Measurements from ENCODE around the gene DRGX.

The DRGX gene

GRCh38 chr10:49395741-49396665 is at the start of gene DRGX:
TSS of gene DRGX (minus strand) at chr10:49396089. CDS start at chr10:49395440, 649 bp downstream.
- TF ChIP-seq ZNF274 (IDR thresholded peaks at IDR 0.05; ENCODE audit: low read depth, low read length) = no peak
- no peak within 1 kb of the TSS for H3K4me3 ChIP-seq (ENCODE audit: low read length)

- TF ChIP-seq ZNF274 (IDR thresholded peaks at IDR 0.05; ENCODE audit: low read depth, low read length) = no peak
- no peak overlapping the region for H3K4me3 ChIP-seq (ENCODE audit: low read length)
Measured at GRCh38 chr10:49444349-49444748, 48.5 kb upstream of the DRGX start.

GRCh38 chr10:49442863-49443262 is 47.0 kb upstream of the DRGX start:
- H3K4me3 ChIP-seq (ENCODE audit: low read length) = no peak overlapping the region
- TF ChIP-seq ZNF274 (IDR thresholded peaks at IDR 0.05; ENCODE audit: low read depth, low read length) = no peak

- H3K4me3 ChIP-seq (ENCODE audit: low read length) = no peak overlapping the region; the same call in 1 of the 2 replicates
- TF ChIP-seq ZNF274 (IDR thresholded peaks at IDR 0.05; ENCODE audit: low read depth, low read length) = no peak
Measured at GRCh38 chr10:49441488-49442476, 45.9 kb upstream of the DRGX start.

GRCh38 chr10:49435225-49435624 is 39.3 kb upstream of the DRGX start:
- no peak overlapping the region for H3K4me3 ChIP-seq (ENCODE audit: low read length)
- TF ChIP-seq ZNF274 (IDR thresholded peaks at IDR 0.05; ENCODE audit: low read depth, low read length) = no peak

GRCh38 chr10:49433069-49433468 is 37.2 kb upstream of the DRGX start:
- no peak for TF ChIP-seq ZNF274 (IDR thresholded peaks at IDR 0.05; ENCODE audit: low read depth, low read length)
- no peak overlapping the region for H3K4me3 ChIP-seq (ENCODE audit: low read length)

GRCh38 chr10:49431426-49431825 is 35.5 kb upstream of the DRGX start:
- H3K4me3 ChIP-seq (ENCODE audit: low read length) = no peak overlapping the region
- TF ChIP-seq ZNF274 (IDR thresholded peaks at IDR 0.05; ENCODE audit: low read depth, low read length) = no peak

GRCh38 chr10:49429458-49429857 is 33.6 kb upstream of the DRGX start:
- no peak overlapping the region for H3K4me3 ChIP-seq (ENCODE audit: low read length)
- no peak for TF ChIP-seq ZNF274 (IDR thresholded peaks at IDR 0.05; ENCODE audit: low read depth, low read length)

GRCh38 chr10:49426490-49427360 is 30.8 kb upstream of the DRGX start:
- no peak for TF ChIP-seq ZNF274 (IDR thresholded peaks at IDR 0.05; ENCODE audit: low read depth, low read length)
- no peak overlapping the region for H3K4me3 ChIP-seq (ENCODE audit: low read length)

- H3K4me3 ChIP-seq (ENCODE audit: low read length) = no peak overlapping the region
- TF ChIP-seq ZNF274 (IDR thresholded peaks at IDR 0.05; ENCODE audit: low read depth, low read length) = no peak
Measured at GRCh38 chr10:49419005-49419404, 23.1 kb upstream of the DRGX start.

- no peak overlapping the region for H3K4me3 ChIP-seq (ENCODE audit: low read length)
- no peak for TF ChIP-seq ZNF274 (IDR thresholded peaks at IDR 0.05; ENCODE audit: low read depth, low read length)
Measured at GRCh38 chr10:49418328-49418727, 22.4 kb upstream of the DRGX start.

- H3K4me3 ChIP-seq (ENCODE audit: low read length) = no peak overlapping the region
- TF ChIP-seq ZNF274 (IDR thresholded peaks at IDR 0.05; ENCODE audit: low read depth, low read length) = no peak
Measured at GRCh38 chr10:49418053-49418326, 22.1 kb upstream of the DRGX start.

GRCh38 chr10:49417311-49418052 is 21.6 kb upstream of the DRGX start:
- H3K4me3 ChIP-seq (ENCODE audit: low read length) = no peak overlapping the region
- no peak for TF ChIP-seq ZNF274 (IDR thresholded peaks at IDR 0.05; ENCODE audit: low read depth, low read length)

Data from GM08714 (cell line).